CD1c-positive myeloid dendritic cell (primary cell): Measurements from ENCODE around the gene SYTL3.
A peak's percentile ranks its signal among the peaks of the same experiment; 100 is the strongest.

Experiments
- DNase-seq: peaks from one replicate; pipeline ENCODE4 v3.0.0-alpha.2; 2016; ENCODE audit errors: extremely low spot score

Gene SYTL3

GRCh38 chr6:158793432-158793831 lies 143.6 kb downstream of the SYTL3 start:
- DNase-seq: peak; percentile 53

- DNase-seq: no peak
Observed at GRCh38 chr6:158795516-158795915, 145.7 kb downstream of the SYTL3 start.

- DNase-seq: no peak
Observed at GRCh38 chr6:158796353-158796752, 146.5 kb downstream of the SYTL3 start.

GRCh38 chr6:158797331-158798310 lies 147.8 kb downstream of the SYTL3 start:
- DNase-seq: no peak

- no peak for DNase-seq
Observed at GRCh38 chr6:158798311-158798710, 148.5 kb downstream of the SYTL3 start.

GRCh38 chr6:158799051-158799792 lies 149.4 kb downstream of the SYTL3 start:
- no peak for DNase-seq

- DNase-seq: no peak
Observed at GRCh38 chr6:158801655-158802294, 151.9 kb downstream of the SYTL3 start.

- DNase-seq: no peak
Observed at GRCh38 chr6:158803733-158804143, 153.9 kb downstream of the SYTL3 start.

GRCh38 chr6:158804207-158804606 lies 154.4 kb downstream of the SYTL3 start:
- DNase-seq: no peak

GRCh38 chr6:158805698-158806377 lies 156.0 kb downstream of the SYTL3 start:
- no peak for DNase-seq

- DNase-seq: no peak
Observed at GRCh38 chr6:158807515-158808441, 157.9 kb downstream of the SYTL3 start.

- no peak for DNase-seq
Observed at GRCh38 chr6:158808442-158808833, 158.6 kb downstream of the SYTL3 start.

- no peak for DNase-seq
Observed at GRCh38 chr6:158808941-158809678, 159.3 kb downstream of the SYTL3 start.

- no peak for DNase-seq
Observed at GRCh38 chr6:158810155-158811095, 160.6 kb downstream of the SYTL3 start.

- DNase-seq: no peak
Observed at GRCh38 chr6:158812611-158813010, 162.8 kb downstream of the SYTL3 start.

GRCh38 chr6:158813032-158813431 lies 163.2 kb downstream of the SYTL3 start:
- no peak for DNase-seq
